HG02642 (cell line): ENCODE results near the gene SLC4A5.
A peak's percentile ranks its signal among the peaks of the same experiment; 100 is the strongest.

Source experiments
- ATAC-seq: cut with Tn5 transposase; IDR thresholded peaks from one replicate; pipeline ENCODE4 v1.9.1; 2021; ENCODE audit warnings: mild to moderate bottlenecking; ENCODE audit not compliant: unreplicated experiment, poor library complexity

The SLC4A5 gene

GRCh38 chr2:74179063-74179865, 164.0 kb downstream of the SLC4A5 start:
- peak; percentile 15 for ATAC-seq

- peak; percentile 87 for ATAC-seq
These were observed 164.8 kb downstream of the SLC4A5 start, which contains the start of gene MOB1A for GRCh38 chr2:74178211-74179062. MOB1A (minus strand) TSS chr2:74178879; CDS start chr2:74178674, 205 bp downstream.

DNA sequence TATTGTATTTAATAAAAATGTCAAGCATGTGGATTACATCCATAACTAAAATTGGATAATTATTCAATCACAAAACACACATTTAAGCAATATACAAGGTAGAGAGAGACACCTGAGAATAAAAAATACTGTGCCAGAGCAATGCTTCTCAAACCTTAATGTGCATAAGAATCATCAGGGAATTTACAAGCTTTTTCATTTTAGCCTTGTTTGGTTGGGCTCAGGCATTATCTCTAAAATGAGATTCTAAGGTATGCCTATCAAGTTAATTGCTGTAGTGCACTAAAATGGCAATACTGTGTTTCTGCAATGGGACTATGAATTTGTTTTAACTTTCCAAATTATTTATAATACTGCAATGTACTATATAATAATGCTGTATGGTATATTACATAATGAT, 165.5 kb downstream of the SLC4A5 start:
- no peak for ATAC-seq

DNA sequence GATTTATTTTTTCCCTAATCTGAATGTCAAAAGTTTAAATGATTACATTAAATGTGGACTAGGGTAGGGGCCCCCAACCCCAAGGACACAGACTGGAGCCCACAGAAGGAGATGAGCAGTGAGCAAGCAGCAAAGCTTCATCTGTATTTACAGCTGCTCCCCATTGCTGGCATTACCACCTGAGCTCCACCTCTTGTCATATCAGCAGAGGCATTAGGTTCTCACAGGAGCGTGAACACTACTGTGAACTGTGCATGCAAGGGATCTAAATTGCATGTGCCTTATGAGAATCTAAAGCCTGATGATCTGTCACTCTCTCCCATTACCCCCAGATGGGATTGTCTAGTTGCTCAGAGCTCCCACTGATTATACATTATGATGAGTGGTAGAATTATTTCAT, 168.3 kb downstream of the SLC4A5 start:
- ATAC-seq = no peak

- no peak for ATAC-seq
These were observed 174.5 kb downstream of the SLC4A5 start for GRCh38 chr2:74168739-74169138.
